Stimulated activated CD8-positive, alpha-beta memory T cell treated with anti-CD3 and anti-CD28 coated beads, Interleukin-7, amount 100 ng/mL, for 24 hours (primary cell): ENCODE measurements around the gene SFI1.
"Not testable (repeated sequence)": the region's sequence is repeated elsewhere in the genome, so short reads cannot be mapped to it uniquely, and the experiment has no call there.

Source experiments
- DNase-seq: peaks from one replicate; pipeline ENCODE4 v3.0.0-alpha.2; 2020; ENCODE audit warnings: low read depth

Gene SFI1, protein sequence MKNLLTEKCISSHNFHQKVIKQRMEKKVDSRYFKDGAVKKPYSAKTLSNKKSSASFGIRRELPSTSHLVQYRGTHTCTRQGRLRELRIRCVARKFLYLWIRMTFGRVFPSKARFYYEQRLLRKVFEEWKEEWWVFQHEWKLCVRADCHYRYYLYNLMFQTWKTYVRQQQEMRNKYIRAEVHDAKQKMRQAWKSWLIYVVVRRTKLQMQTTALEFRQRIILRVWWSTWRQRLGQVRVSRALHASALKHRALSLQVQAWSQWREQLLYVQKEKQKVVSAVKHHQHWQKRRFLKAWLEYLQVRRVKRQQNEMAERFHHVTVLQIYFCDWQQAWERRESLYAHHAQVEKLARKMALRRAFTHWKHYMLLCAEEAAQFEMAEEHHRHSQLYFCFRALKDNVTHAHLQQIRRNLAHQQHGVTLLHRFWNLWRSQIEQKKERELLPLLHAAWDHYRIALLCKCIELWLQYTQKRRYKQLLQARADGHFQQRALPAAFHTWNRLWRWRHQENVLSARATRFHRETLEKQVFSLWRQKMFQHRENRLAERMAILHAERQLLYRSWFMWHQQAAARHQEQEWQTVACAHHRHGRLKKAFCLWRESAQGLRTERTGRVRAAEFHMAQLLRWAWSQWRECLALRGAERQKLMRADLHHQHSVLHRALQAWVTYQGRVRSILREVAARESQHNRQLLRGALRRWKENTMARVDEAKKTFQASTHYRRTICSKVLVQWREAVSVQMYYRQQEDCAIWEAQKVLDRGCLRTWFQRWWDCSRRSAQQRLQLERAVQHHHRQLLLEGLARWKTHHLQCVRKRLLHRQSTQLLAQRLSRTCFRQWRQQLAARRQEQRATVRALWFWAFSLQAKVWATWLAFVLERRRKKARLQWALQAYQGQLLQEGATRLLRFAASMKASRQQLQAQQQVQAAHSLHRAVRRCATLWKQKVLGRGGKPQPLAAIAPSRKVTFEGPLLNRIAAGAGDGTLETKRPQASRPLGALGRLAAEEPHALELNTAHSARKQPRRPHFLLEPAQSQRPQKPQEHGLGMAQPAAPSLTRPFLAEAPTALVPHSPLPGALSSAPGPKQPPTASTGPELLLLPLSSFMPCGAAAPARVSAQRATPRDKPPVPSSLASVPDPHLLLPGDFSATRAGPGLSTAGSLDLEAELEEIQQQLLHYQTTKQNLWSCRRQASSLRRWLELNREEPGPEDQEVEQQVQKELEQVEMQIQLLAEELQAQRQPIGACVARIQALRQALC

DNA sequence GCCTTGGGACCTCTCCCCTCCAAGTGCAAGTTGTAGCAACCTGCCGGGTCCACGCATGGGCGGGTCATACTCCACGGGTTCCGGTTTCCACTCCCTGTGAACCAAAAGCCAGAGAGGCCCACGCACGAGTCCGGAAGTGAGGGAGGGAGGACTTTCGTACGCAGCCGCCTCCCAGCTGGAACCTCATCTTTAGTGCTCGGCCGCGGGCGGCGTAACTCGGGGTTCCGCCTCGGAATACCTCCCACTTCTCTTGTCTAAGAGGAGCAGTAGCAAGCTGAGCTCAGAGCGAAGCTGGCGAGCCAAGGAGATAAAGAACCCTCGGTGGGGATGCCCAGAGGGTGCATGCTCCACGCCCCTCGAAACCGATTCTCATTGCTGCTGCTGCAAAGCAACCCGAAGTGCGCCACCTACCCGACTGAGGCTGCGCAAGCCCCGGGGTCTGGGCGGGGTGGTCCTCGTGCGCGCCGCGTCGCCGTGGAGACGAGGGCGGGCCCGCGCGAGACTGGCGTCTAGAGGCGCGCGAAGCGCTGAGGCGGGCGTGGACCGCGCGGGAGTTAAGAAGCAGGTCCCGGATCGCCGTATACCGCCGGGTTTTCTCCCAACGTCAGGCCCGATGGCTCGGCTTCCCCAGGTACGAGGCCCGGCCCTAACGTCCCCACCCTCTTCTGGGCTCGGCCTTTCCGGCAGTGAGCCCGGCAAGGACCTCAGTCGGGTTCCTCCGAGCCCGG, at the start of gene SFI1:
TSS of gene SFI1 (plus strand) at position 530 of the 728 bp plus-strand sequence. CDS start 11,749 bp downstream, outside the sequence.
- DNase-seq = peak; percentile 94

DNA sequence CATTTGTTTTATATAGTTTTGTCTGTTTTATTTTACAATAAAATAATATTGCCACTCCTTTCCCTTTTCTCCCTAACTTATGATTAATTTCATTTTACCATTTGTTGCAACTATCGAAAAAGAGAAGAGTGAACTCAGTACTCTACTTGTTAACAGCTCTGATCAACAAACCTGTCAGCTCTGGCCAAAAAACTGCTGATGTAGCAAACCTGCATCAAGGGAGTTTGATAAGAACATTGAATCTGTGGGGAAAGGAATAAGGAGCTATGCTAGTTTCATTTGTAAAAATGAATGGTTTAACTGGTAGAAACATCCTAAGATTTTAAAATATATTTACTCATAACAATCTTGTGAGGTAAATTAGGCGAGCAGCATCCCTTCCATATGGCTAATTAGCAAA, 49.6 kb upstream of the SFI1 start:
- no peak for DNase-seq

DNA sequence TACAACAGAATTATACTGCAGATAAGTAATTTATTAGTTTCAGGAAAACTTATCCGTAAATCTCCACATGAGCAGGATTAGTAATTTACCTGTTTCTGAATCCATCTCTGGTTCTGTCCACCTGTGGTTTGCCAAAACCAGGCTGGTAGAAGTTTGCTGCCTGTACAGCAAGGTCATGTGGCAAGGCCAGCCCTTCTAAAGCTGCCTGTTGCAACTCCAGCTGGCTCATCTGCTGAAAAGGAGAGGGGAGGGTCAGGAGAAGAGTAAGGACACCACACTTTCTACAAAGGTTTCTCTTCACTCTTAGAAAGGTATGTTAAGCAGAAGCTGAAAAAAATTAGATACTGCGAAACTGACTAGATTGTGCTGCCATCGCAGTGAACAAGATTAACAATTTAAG, 49.0 kb upstream of the SFI1 start:
- DNase-seq = no peak

DNA sequence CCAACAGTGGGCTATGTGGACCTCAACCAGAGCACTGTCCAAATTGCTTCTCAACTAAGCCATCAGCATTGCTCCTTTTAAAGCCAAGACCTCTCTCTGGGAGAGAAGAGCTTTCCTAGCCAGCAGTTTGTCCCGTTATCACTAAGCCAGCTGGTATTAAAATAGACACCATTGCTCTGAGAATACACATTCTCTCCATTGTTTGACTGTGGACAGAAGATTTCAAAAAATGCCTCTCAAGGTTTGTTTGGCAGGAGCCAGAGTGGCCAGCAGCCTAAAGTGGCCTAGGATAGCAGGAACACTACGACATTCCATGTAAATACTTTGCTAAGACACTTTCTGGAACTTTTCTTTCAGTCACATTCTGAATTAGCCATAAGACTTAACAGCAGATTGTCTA, 48.0 kb upstream of the SFI1 start:
- DNase-seq = no peak

GRCh38 chr22:31449506-31449905, 46.8 kb upstream of the SFI1 start:
- no peak for DNase-seq

DNA sequence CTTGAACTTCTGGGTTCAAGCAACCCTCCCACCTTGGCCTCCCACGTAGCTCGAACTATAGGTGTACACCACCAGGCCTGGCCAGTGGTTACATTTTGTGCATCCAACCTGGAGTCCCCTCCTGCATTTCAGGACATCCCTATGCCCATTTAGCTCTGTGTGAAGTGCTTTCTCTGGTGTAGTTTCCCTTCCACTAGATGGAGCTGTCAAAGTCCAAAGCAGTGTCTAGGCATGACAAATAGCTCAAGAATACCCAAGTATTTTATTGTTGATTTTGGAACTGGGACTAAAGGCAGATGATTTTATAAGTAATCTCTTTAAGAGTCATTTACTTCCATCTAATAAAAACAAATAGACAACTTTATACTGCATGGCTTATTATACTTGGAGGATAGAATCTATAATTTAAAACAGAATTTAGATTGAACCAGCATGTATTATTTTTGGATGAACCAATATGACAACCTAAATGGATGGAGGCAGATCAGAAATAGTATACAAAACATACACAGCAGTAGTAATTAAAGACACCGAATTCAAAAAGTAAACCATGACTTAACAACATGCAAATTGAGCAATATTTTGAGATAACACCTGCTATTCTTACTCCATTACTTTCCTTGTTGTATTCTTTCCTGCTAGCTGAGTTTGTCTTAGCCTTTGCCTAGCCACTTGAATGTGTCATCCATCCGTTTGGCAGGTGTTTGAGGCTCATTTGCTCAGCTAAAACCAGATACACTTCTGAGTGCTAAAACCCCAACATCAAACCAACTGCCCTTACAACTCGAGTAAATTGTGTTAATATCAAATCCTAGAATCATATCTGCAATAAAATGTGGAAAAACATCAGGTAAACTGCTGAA, 44.4 kb upstream of the SFI1 start:
- no peak for DNase-seq

DNA sequence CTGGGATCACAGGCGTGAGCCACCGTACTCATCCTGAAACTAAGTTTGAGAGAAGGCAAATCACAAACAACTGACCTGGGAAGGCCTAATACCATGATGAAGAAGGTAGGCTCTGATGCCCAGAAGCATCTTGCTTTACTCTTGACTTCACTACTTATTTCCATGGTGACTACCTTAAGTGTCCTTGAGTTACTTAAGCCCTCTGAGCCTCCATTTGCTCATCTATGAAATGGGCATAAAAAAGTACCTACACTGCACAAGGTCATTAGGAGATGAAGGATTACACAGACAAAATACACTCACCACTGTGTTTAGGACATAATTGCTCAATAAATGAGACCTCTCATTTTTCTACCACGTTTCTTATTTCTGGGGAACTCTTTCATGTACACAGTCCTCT, 34.6 kb upstream of the SFI1 start:
- no peak for DNase-seq

- no peak for DNase-seq
Measured at GRCh38 chr22:31465307-31465706, 31.0 kb upstream of the SFI1 start.

- DNase-seq = no peak
Measured at GRCh38 chr22:31474743-31475142, 21.6 kb upstream of the SFI1 start.

DNA sequence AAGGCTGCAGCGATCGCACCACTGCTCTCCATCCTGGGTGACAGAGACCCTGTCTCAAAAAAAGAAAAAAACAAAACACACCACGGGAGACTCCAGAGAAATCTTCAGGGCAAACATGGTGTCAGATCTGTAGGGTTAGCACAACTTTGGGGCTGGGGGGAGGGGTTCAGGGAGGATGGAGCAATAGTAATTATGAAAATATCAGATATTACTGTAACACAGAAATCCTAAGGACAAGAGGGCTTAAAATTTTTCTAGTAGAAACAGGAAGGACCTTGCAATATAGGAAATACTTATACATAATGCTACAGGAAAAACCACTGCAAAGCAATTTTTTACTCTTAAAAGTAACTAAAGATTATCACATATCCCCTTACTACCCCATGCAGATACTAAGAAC, 20.5 kb upstream of the SFI1 start:
- DNase-seq = no peak

- DNase-seq = no peak
Measured at GRCh38 chr22:31477329-31477728, 19.0 kb upstream of the SFI1 start.

DNA sequence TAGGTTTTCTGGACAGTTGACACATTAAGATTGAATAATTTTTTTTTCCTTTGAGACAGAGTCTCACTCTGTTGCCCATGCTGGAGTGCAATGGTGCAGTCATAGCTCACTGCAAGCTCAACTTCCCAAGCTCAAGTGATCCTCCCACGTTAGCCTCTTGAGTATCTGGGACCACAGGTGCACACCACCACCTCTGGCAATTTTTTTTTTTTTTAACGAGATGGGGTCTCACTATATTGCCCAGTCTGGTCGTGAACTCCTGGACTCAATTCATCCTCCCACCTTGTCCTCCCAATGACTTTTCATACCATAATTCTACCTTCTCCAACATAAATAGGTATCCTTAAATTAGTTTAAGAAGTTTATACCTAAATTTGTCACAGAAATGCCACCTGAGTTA, 15.2 kb upstream of the SFI1 start:
- DNase-seq = no peak

GRCh38 chr22:31482470-31482869, 13.9 kb upstream of the SFI1 start:
- not testable (repeated sequence) for DNase-seq

GRCh38 chr22:31486369-31486768, 10.0 kb upstream of the SFI1 start:
- DNase-seq = not testable (repeated sequence)

DNA sequence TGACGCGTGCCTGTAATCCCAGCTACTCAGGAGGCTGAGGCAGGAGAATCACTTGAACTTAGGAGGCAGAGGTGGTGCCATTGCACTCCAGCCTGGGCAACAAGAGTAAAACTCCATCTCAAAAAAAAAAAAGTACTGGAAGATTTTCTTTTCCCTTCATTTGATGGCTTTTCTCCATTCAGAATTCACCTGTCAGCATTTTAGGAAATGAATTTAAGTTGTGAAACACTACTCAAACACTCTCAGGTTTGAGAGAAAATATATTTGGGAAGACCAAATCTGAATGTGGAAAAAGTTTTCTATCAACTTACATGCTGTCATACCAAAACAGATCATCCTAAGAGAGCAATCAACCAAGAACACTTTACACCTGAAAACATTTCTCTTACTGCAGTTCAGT, 9.4 kb upstream of the SFI1 start:
- no peak for DNase-seq

DNA sequence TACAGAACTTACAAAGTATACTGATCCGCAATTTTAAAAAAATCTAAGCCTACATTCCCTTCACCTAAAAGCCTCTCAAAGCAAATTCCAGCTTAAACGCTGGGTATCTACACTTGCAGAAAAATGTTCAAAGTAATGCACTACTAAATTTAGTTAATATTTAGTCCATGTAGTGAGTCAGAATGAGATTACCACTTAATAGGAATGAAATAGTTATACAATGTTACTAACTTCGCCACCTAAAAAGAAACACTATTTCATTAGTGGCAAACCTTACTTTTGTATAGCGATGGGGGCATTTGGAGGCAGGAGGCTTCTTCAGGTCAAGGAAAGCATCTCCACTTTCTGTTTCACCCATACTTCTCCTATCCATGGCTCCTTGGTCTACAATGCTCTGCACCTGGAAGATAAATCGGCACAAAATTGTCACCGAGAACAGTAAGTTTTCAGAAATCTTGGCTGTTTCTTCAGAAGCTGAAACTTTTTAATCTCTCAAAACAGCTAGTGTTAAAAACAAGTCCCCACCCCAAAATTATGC, 7.9 kb upstream of the SFI1 start:
- no peak for DNase-seq

DNA sequence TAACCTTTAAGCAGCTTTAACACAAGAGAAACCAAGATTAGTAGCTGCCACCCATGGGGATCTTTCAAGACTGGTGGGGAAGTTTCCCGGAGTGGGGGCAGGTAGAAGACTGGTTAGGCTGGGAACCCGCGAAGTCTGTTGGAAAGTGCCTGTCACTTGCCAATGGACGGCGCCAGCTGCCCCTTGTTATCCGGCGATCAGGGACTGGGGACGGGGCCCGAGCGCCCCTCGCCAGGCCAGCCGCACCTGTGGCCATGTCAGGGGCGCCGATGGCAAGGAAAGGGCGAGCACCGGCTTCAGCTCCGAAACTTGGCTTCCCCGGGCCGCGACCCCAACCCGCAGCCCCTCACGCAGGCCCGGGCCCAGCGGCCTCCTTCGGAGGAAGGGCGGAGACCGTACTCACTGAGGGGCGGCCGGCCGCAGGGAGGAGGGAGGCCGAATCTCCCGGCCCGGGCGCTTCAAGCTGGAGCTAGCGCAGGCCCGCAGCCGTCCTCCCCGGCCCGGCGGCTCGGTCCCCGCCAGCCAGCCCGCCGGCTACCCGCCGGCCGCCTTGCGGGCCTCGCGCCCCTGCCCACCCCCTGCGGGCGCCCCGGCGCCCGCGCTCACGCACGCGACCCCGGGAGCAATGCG, 7.2 kb upstream of the SFI1 start:
- no peak for DNase-seq

DNA sequence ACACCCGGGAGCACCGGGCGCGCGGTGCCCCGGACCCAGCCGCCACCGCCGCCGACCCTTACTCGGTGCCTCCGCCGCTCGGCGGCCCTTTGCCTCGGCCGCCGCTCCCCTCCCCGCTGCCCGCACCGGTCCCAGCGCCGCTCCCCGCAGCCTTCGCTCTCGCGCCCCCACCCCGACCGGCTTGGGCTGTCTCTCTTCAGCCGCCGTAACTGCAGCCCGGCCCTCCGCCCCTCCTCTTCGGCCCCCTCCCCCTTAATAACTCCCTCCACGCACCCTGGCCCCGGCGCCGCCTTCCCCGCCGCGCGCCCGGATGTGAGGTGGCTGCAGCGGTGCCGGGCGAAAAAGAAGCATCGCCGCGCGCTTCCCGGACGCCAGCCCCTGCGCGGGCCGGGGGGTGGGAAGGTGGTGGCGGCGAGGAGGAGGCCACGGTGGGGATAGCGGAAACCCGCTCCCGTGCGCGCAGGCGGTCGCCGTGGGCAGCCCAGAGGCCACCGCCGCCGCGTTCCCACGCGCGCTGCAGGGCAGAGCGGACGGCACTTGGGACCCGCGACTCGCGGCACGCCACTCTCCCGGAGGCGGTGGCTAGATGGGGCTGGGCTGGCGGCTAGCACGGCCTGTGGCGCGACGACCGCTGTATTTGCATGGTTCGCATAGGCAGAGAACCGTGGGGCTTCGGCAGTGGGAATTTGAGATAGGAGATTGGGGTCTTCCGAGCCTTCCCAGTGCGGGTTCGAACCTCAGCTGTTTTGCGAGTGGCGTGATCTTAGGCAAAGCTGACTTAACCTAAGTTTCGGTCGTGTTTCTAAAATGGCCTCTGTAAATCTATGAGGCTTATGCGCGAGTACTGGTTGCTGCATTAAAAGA, 6.5 kb upstream of the SFI1 start, which contains the start of gene EIF4ENIF1:
TSS of gene EIF4ENIF1 (minus strand) at position 211 of the 864 bp plus-strand sequence. CDS start 1,124 bp downstream, outside the sequence.
- DNase-seq = peak; percentile 61

GRCh38 chr22:31490496-31490925, 5.8 kb upstream of the SFI1 start:
- peak; percentile 20 for DNase-seq
